Left ventricle myocardium inferior (tissue), 1 donor: ENCODE results near the gene APOL4. TPM values are rescaled to one million over a fixed set of nuclear protein-coding genes. Genes with fewer than 3 reads are reported as not detected.
"Not testable (repeated sequence)": the region's sequence is repeated elsewhere in the genome, so short reads cannot be mapped to it uniquely, and the experiment has no call there.

Source experiments
- DNase-seq: peaks from one replicate; pipeline ENCODE4 v3.0.0-alpha.2; 2020
- H3K27ac ChIP-seq: fragments of 200-600 bp; replicated peaks from 2 replicates; pipeline ENCODE4 v1.8.0; 2021
- H3K27me3 ChIP-seq: fragments of 200-600 bp; 2 replicates; pipeline ENCODE4 v1.8.0; 2021; ENCODE audit warnings: low read depth
- H3K36me3 ChIP-seq: fragments of 200-600 bp; 2 replicates; pipeline ENCODE4 v1.8.0; 2021
- H3K4me1 ChIP-seq: fragments of 200-600 bp; 2 replicates; pipeline ENCODE4 v1.8.0; 2021
- H3K4me3 ChIP-seq: fragments of 200-600 bp; 2 replicates; pipeline ENCODE4 v1.8.0; 2021; ENCODE audit warnings: mild to moderate bottlenecking, moderate library complexity
- H3K9me3 ChIP-seq: fragments of 200-600 bp; replicated peaks from 2 replicates; pipeline ENCODE4 v1.8.0; 2021
- intact Hi-C: fragments of 100-400 bp; cut with micrococcal nuclease; formaldehyde crosslinking; loops from one replicate; pipeline ENCODE4 v1.11.0; 2022
- total RNA-seq: library from RNA; stranded (reverse); fragmentation: NEBNext Ultra II Directional; extraction: Animal tissue kit (Norgen Biotek cat#: 25700); gene quantifications from one replicate; pipeline ENCODE4 v1.2.1, GENCODE V29; 2021
- TF ChIP-seq, protein P1 (sequence below): fragments of 200-600 bp; IDR thresholded peaks from 2 replicates; pipeline ENCODE4 v1.8.0; 2021; ENCODE audit warnings: antibody characterized with exemption, mild to moderate bottlenecking, borderline replicate concordance
- donor health status: DM: no; HTN: yes; CAD: no; lungs with severe emphysema.

The APOL4 gene
- total RNA-seq, 1 donor from 2014 or later, result 4.7 TPM

DNA sequence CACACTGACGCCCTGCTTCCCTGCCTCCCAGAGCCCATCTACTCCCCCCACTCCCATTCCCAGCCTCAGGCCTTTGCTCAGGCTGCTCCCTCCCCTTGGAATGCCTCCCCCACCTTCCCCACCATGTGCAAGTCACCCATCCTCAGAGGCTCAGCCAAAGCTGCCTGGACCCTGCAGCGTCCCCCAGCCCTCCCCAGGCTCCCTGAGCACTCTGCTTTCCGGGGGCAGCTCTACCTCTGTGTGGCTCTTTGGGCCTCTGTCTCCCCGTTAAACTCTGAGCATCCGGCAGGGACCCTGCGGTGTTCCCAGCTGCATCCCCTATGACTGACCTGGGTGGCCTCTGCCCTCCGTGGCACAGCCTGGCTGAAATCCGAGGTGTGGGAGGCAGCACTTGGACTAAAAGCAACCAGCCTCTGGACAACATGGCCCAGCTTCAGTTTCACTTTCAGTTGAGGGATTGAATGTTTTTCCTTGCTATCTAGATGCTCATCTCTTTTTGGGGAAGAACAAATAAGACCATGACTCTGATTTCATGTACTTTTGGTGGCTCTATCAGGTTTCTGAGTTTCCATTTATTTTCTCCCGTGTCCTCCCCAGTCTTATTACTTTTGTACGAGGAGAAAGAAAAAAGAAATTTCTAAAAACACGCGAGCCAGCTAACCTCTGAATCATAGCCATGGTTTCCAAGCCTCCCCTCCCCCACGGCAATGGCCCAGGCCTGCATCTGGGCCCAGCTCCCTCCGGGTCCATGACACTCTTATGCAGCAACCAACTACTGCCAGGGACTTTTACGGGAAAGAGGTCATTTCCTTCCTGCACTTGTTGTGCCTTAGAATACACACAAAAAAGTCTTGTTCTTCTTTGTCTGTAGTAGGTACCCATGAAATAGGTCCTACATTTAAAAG, 44.8 kb downstream of the APOL4 start:
- Histone ChIP-seq H3K27ac (peak overlapping the region; percentile 96), H3K4me3 (peak overlapping the region; percentile 71), H3K4me1 (peaks cover 92% of the 10 kb centered on the region), H3K36me3 (no peaks in the 10 kb centered on the region), H3K9me3 (no peaks in the 10 kb centered on the region), H3K27me3 (no peaks in the 10 kb centered on the region)
- TF ChIP-seq, protein P1, sequence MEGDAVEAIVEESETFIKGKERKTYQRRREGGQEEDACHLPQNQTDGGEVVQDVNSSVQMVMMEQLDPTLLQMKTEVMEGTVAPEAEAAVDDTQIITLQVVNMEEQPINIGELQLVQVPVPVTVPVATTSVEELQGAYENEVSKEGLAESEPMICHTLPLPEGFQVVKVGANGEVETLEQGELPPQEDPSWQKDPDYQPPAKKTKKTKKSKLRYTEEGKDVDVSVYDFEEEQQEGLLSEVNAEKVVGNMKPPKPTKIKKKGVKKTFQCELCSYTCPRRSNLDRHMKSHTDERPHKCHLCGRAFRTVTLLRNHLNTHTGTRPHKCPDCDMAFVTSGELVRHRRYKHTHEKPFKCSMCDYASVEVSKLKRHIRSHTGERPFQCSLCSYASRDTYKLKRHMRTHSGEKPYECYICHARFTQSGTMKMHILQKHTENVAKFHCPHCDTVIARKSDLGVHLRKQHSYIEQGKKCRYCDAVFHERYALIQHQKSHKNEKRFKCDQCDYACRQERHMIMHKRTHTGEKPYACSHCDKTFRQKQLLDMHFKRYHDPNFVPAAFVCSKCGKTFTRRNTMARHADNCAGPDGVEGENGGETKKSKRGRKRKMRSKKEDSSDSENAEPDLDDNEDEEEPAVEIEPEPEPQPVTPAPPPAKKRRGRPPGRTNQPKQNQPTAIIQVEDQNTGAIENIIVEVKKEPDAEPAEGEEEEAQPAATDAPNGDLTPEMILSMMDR, result no peak
- DNase-seq, result peak; percentile 88
- intact Hi-C loops, result no loop called here

DNA sequence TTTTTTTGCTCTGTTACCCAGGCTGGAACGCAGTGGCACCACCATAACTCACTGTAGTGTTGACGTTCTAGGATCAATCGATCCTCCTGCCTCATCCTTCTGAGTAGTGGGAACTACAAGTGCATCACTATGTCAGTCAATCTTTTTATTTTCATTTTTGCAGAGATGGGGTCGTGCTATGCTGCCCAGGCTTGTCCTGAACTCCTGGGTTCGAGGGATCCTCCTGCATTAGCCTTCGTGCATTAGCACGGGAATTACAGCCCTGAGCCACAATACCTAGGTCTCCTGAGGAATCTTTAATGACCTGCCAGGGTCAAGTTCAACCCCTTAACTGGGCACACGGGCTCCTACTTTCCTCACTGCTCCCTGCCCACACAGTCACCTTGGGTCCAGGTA, 45.5 kb downstream of the APOL4 start:
- DNase-seq, result no peak
- intact Hi-C loops, result no loop called here
- Histone ChIP-seq H3K36me3 (no peaks in the 10 kb centered on the region), H3K27me3 (no peaks in the 10 kb centered on the region), H3K4me1 (peaks cover 92% of the 10 kb centered on the region), H3K27ac (peak overlapping the region; percentile 96), H3K4me3 (peak overlapping the region; percentile 71), H3K9me3 (no peaks in the 10 kb centered on the region)
- TF ChIP-seq, protein P1, result no peak

DNA sequence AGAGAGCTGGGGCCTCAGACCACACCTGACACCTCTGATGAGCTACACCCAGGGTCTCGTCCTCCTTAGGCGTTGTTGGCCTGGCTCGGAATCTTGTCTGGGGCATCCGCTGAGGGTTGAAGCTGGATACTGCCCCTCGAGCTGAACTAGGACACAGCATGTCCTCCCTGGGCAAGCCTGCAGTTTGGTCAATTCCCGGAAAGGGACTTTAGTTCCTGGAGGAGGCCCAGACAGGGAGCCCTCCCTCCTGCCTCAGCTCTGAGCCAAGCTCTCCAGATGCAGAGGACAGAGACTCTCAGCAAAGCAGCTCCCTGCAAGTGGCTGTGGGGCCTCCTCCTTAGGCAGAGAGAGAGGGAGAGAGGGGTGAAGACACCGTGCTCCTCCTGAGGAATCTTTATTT, 45.9 kb downstream of the APOL4 start:
- intact Hi-C loops, result no loop called here
- peak overlapping the region; percentile 96 for H3K27ac ChIP-seq
- no peaks in the 10 kb centered on the region for H3K36me3 ChIP-seq
- H3K4me1 ChIP-seq, result peaks cover 92% of the 10 kb centered on the region
- H3K9me3 ChIP-seq, result no peaks in the 10 kb centered on the region
- peak; percentile 74 for DNase-seq
- peak overlapping the region; percentile 71 for H3K4me3 ChIP-seq
- TF ChIP-seq, protein P1, result no peak
- H3K27me3 ChIP-seq, result no peaks in the 10 kb centered on the region

DNA sequence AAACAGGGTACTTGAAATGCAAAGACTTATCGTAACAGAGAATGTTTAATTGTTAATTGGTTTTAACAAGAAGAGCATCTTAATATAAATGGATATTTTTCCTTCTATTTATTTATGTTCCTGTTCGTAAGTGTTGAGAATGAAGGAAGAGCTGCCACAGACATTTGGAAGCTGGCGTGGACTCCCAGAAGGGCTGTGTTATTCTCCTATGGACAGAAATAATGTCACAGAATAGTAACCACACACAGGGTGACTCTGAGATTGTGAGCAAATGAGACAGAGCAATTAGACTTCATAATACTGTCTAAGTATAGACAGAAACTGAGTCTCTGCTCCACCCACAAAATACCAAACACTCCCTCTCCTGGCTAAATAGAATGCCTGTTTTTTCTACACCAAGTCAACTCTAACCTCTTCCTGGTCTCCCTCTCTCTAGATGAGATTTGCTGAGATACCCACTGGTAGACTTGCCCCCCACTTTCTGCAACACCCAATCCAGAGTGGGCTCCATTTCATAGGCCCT, 47.1 kb downstream of the APOL4 start:
- peaks cover 95% of the 10 kb centered on the region for H3K4me1 ChIP-seq
- no peak for DNase-seq
- peak overlapping the region; percentile 96 for H3K27ac ChIP-seq
- intact Hi-C loops, result no loop called here
- H3K4me3 ChIP-seq, result peak overlapping the region; percentile 71
- TF ChIP-seq, protein P1, result no peak
- H3K27me3 ChIP-seq, result no peaks in the 10 kb centered on the region
- H3K9me3 ChIP-seq, result no peaks in the 10 kb centered on the region
- H3K36me3 ChIP-seq, result peaks cover 4% of the 10 kb centered on the region

DNA sequence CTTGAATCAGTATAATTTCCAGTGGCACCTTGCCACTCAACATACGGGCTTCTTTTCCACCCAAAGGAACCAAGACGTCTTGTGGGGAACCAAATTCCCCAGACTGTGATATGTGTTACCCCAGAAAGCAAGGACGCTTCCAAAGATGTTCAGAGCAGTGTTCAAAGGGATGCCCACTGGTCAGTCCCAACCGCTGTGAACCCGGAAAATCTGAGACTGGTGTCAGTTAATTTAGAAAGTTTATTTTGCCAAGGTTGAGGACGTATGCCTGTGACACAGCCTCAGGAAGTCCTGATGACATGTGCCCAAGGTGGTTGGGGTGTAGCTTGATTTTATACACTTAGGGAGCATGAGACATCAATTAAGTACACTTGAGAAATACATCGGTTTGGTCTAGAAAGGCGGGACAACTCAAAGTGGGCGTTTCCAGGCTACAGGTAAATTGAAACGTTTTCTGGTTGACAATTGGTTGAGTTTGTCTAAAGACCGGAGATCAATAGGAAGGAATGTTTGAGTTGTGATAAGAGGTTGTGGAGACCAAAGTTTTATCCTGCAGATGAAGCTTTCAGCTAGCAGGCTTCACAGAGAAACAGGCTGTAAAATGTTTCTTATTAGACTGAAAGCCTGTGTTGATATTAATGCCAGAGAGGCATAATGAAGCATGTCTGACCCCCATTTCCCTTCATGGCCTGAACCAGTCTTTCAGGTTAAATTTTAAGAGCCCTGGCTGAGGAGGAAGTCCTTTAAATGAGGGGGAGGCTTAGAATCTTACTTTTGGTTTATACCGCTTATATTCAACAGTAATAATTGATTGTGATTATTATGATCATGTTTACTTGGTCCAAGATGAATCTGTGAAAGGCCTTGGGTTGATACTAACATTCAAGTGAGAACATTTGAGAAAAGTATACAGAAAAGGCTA, 47.8 kb downstream of the APOL4 start:
- intact Hi-C loops, result no loop called here
- H3K27me3 ChIP-seq, result no peaks in the 10 kb centered on the region
- no peak for DNase-seq
- H3K4me1 ChIP-seq, result peaks cover 95% of the 10 kb centered on the region
- no peak overlapping the region for H3K4me3 ChIP-seq
- no peaks in the 10 kb centered on the region for H3K9me3 ChIP-seq
- H3K36me3 ChIP-seq, result peaks cover 12% of the 10 kb centered on the region
- TF ChIP-seq, protein P1, result no peak
- H3K27ac ChIP-seq, result peak overlapping the region; percentile 96

DNA sequence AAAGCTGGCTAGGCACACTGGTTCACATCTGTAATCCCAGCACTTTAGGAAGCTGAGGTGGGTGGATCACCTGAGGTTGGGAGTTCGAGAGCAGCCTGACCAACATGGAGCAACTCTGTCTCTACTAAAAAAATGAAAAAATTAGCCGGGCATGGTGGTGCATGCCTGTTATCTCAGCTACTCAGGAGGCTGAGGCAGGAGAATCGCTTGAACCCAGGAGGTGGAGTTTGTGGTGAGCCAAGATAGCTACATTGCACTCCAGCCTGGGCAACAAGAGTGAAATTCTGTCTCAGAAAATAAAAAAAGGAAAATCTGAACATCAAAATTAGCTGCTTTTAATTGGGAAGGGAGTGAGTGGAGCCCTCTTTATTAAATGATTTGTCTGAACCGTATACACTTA, 48.8 kb downstream of the APOL4 start:
- intact Hi-C loops, result not testable (repeated sequence)
- H3K4me1 ChIP-seq, result peaks cover 95% of the 10 kb centered on the region

More for the DNA sequence above, 48.8 kb downstream of the APOL4 start:
- H3K27me3 ChIP-seq, H3K9me3 ChIP-seq, DNase-seq, H3K4me3 ChIP-seq: not testable (repeated sequence)
- Histone ChIP-seq H3K27ac (peak overlapping the region; percentile 96), H3K36me3 (peaks cover 21% of the 10 kb centered on the region)
